SK-N-SH (cell line): ENCODE data around the gene KDM4F. TPM values are rescaled to one million over a fixed set of nuclear protein-coding genes. Genes with fewer than 3 reads are reported as not detected.

Experiments used
- CTCF ChIA-PET: fragments of 300-600, 350-600 bp; formaldehyde crosslinking; extraction: SDS; loops from one replicate; lab custom pipeline; 2021; lab: Yijun Ruan, JAX
- POLR2A ChIA-PET: fragments of 350-600 bp; sonication (Branson Sonifier 250); formaldehyde crosslinking; extraction: SDS; loops from one replicate; lab custom pipeline; 2020; ENCODE audit warnings: antibody characterized with exemption, inconsistent platforms; lab: Yijun Ruan, JAX
- DNase-seq: peaks from one replicate; pipeline ENCODE4 v3.0.0; 2012
- H2AFZ ChIP-seq: fragments of 200-600 bp; sonication (generic); 2 replicates; pipeline ENCODE4 v1.8.1; 2016; ENCODE audit warnings: antibody characterized with exemption, mild to moderate bottlenecking, low read depth
- H3F3A ChIP-seq: fragments of 200-600 bp; sonication (generic); replicated peaks from 2 replicates; pipeline ENCODE3; 2016; ENCODE audit warnings: antibody characterized with exemption, mild to moderate bottlenecking; ENCODE audit not compliant: insufficient read depth
- H3K27ac ChIP-seq, 2 experiments: fragments of 200-500 bp in 1 of 2; fragments of 200-600 bp in 1 of 2; sonication (Bioruptor generic) in 1 of 2; sonication (generic), shearing (Covaris generic) in 1 of 2; 2 replicates each; pipeline versions ENCODE4 v1.5.1 to v1.6.1; 2014 to 2016; ENCODE audit warnings: low read depth in 2 of 2, inconsistent platforms in 1 of 2, low read length in 1 of 2, mild to moderate bottlenecking in 1 of 2, mixed read lengths in 1 of 2
- H3K27me3 ChIP-seq: fragments of 200-600 bp; sonication (generic), shearing (Covaris generic); 2 replicates; pipeline ENCODE4 v1.6.1; 2016; ENCODE audit warnings: mixed run types; ENCODE audit not compliant: insufficient read depth
- H3K36me3 ChIP-seq, 2 experiments: fragments of 200-500 bp in 1 of 2; fragments of 200-600 bp in 1 of 2; sonication (Bioruptor generic) in 1 of 2; sonication (generic) in 1 of 2; replicated peaks in 1 of 2; 2 replicates each; pipeline versions ENCODE3 to v1.5.1; 2014 to 2016; ENCODE audit warnings: low read length in 1 of 2, mild to moderate bottlenecking in 1 of 2; ENCODE audit not compliant: insufficient read depth in 2 of 2, control insufficient read depth in 1 of 2
- H3K4me1 ChIP-seq, 2 experiments: fragments of 200-500 bp in 1 of 2; fragments of 200-600 bp in 1 of 2; sonication (Bioruptor generic) in 1 of 2; sonication (generic), shearing (Covaris generic) in 1 of 2; 2 replicates each; pipeline versions ENCODE4 v1.5.1 to v1.6.1; 2014 to 2016; ENCODE audit warnings: low read depth in 1 of 2, low read length in 1 of 2, mixed run types in 1 of 2; ENCODE audit not compliant: insufficient read depth in 2 of 2, control insufficient read depth in 1 of 2
- H3K4me2 ChIP-seq: fragments of 200-600 bp; sonication (generic), shearing (Covaris generic); 2 replicates; pipeline ENCODE4 v1.6.1; 2017; ENCODE audit warnings: mixed run types
- H3K4me3 ChIP-seq, 2 experiments: fragments of 200-500 bp in 1 of 2; fragments of 200-600 bp in 1 of 2; sonication (Bioruptor generic) in 1 of 2; sonication (generic), shearing (Covaris generic) in 1 of 2; 2 replicates each; pipeline versions ENCODE4 v1.5.1 to v1.8.1; 2014 to 2016; ENCODE audit warnings: low read depth in 2 of 2, inconsistent platforms in 1 of 2, low read length in 1 of 2, mild to moderate bottlenecking in 1 of 2, mixed read lengths in 1 of 2, moderate library complexity in 1 of 2
- H3K79me2 ChIP-seq: fragments of 200-600 bp; sonication (generic); 2 replicates; pipeline ENCODE4 v1.8.1; 2017; ENCODE audit warnings: mild to moderate bottlenecking; ENCODE audit not compliant: insufficient read depth
- H3K9ac ChIP-seq: fragments of 200-600 bp; sonication (generic); 2 replicates; pipeline ENCODE4 v1.6.1; 2017; ENCODE audit warnings: mixed run types
- H3K9me2 ChIP-seq: fragments of 200-600 bp; sonication (generic); 2 replicates; pipeline ENCODE4 v1.6.1; 2017; ENCODE audit warnings: mixed run types
- H3K9me3 ChIP-seq: fragments of 200-600 bp; sonication (generic); 2 replicates; pipeline ENCODE4 v1.6.1; 2017; ENCODE audit warnings: mixed run types, mild to moderate bottlenecking, moderate library complexity
- H4K20me1 ChIP-seq: fragments of 200-600 bp; sonication (generic); 2 replicates; pipeline ENCODE4 v1.6.1; 2017; ENCODE audit warnings: mild to moderate bottlenecking, mixed run types; ENCODE audit not compliant: insufficient read depth
- ELF1 ChIP-seq: IDR thresholded peaks from 2 replicates; pipeline ENCODE4 v1.4.0; 2012
- EP300 ChIP-seq, 2 experiments: IDR thresholded peaks; 2 replicates each; pipeline versions ENCODE4 v1.4.0 to v1.6.1; 2012; ENCODE audit warnings: borderline replicate concordance in 1 of 2, low read depth in 1 of 2, low read length in 1 of 2
- FOXJ3 ChIP-seq: sonication (generic); formaldehyde crosslinking; IDR thresholded peaks from 2 replicates; pipeline ENCODE4 v1.5.1; 2020; ENCODE audit warnings: mild to moderate bottlenecking, missing genetic modification reagents
- FOXM1 ChIP-seq: IDR thresholded peaks from 2 replicates; pipeline ENCODE4 v1.4.0; 2012; ENCODE audit warnings: low read depth, mild to moderate bottlenecking
- GABPA ChIP-seq: IDR thresholded peaks from 2 replicates; pipeline ENCODE4 v1.4.0; 2012; ENCODE audit warnings: low read depth, mild to moderate bottlenecking
- JUND ChIP-seq: IDR thresholded peaks from 2 replicates; pipeline ENCODE4 v1.4.0; 2012
- NFIC ChIP-seq: IDR thresholded peaks from 2 replicates; pipeline ENCODE4 v1.4.0; 2012; ENCODE audit warnings: borderline replicate concordance
- POLR2AphosphoS5 ChIP-seq: IDR thresholded peaks from 2 replicates; pipeline ENCODE4 v1.6.1; 2012; ENCODE audit warnings: low read depth, low read length
- RAD21 ChIP-seq: IDR thresholded peaks from 2 replicates; pipeline ENCODE4 v1.6.1; 2012; ENCODE audit warnings: mild to moderate bottlenecking, low read length
- RCOR1 ChIP-seq: fragments of 150-350 bp; IDR thresholded peaks from 2 replicates; pipeline ENCODE4 v1.6.1; 2017; ENCODE audit warnings: antibody characterized with exemption, low read length
- RFX5 ChIP-seq: IDR thresholded peaks from 2 replicates; pipeline ENCODE4 v1.6.1; 2012; ENCODE audit warnings: mild to moderate bottlenecking, improper control_type of control experiment, low read length
- SMC3 ChIP-seq: IDR thresholded peaks from 2 replicates; pipeline ENCODE4 v1.6.1; 2012; ENCODE audit warnings: low read depth, low read length, improper control_type of control experiment
- TAF1 ChIP-seq: IDR thresholded peaks from 2 replicates; pipeline ENCODE4 v1.6.1; 2012; ENCODE audit warnings: low read depth, mild to moderate bottlenecking, low read length, moderate library complexity, borderline replicate concordance
- TCF12 ChIP-seq: IDR thresholded peaks from 2 replicates; pipeline ENCODE4 v1.4.0; 2012
- TEAD4 ChIP-seq: IDR thresholded peaks from 2 replicates; pipeline ENCODE4 v1.4.0; 2012; ENCODE audit warnings: mild to moderate bottlenecking, borderline replicate concordance; ENCODE audit not compliant: insufficient read depth
- WGBS: methylation state at CpG from one replicate; pipeline ENCODE4 v1.1.6; 2017; ENCODE audit warnings: low lambda C conversion rate; 5-methylcytosine and 5-hydroxymethylcytosine counted together
- polyA plus RNA-seq, 3 experiments: library from polyadenylated mRNA; depleted of rRNA; stranded (reverse); fragments of >200 nt; gene quantifications; 2 replicates each; pipeline ENCODE4 v1.2.3, GENCODE V29; 2012
- TF ChIP-seq, protein P1 (sequence below): IDR thresholded peaks from 2 replicates; pipeline ENCODE4 v1.6.1; 2012; ENCODE audit warnings: mild to moderate bottlenecking, low read depth, low read length, moderate library complexity
- TF ChIP-seq, protein P2 (sequence below): fragments of 150-350 bp; IDR thresholded peaks from 2 replicates; pipeline ENCODE4 v1.6.1; 2017; ENCODE audit warnings: antibody characterized with exemption, low read length, low read depth, borderline replicate concordance
- TF ChIP-seq, protein P3 (sequence below): IDR thresholded peaks from 2 replicates; pipeline ENCODE4 v1.4.0; 2012; ENCODE audit warnings: low read depth, borderline replicate concordance
- TF ChIP-seq, protein P4 (sequence below): IDR thresholded peaks from 2 replicates; pipeline ENCODE4; 2012

KDM4F gene
- polyA plus RNA-seq, 1 of the 3 experiments (the other 2 are of a cell fraction): not detected

DNA sequence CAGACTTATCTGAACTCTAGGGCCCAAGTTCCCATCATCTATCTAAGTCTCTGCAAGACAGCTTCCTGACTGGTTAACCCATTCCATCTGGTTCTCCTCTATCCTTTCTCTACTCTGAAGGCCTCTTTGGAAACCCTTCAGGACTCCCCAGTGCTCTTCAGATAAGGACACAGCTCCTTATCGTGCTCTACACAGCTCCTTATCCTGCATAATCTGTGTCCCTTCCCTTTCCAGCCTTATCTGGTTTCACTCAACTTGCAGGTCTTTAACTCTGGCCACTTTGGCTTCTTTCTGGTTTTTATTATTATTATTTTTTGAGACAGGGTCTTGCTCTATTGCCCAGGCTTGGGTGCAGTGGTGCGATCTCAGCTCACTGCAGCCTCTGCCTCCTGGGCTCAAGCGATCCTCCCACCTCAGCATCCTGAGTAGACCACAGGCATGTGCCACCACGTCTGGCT, 51.0 kb downstream of the KDM4F start:
- Histone ChIP-seq H3K9me3 (no peaks in the 10 kb centered on the region), H3K27ac (no peak overlapping the region), H3K9ac (no peak overlapping the region), H3K4me3 (no peak overlapping the region), H4K20me1 (no peaks in the 10 kb centered on the region), H3K4me2 (no peak overlapping the region), H3K9me2 (no peaks in the 10 kb centered on the region), H3K79me2 (no peaks in the 10 kb centered on the region; the same call in 1 of the 2 replicates), H3K27me3 (no peaks in the 10 kb centered on the region), H3K4me1 (peaks cover 0 to 16% of the 10 kb centered on the region in 2 experiments; a peak in 2 of 4 replicates), H3K36me3 (no peaks in the 10 kb centered on the region), H2AFZ (no peak overlapping the region), H3F3A (peaks cover 11% of the 10 kb centered on the region)
- ChIA-PET POLR2A (no interaction called here), CTCF (interaction anchor here (4.7 kb wide), 1 partner anchor 8 kb away, joined by 24 read pairs; no protein-coding TSS in a partner anchor)
- WGBS: 89% methylated on average over 4 of the region's 4 CpGs
- no peak for DNase-seq
- TF ChIP-seq POLR2AphosphoS5: no peak
- TF ChIP-seq SMC3: no peak
- TF ChIP-seq, protein P1, sequence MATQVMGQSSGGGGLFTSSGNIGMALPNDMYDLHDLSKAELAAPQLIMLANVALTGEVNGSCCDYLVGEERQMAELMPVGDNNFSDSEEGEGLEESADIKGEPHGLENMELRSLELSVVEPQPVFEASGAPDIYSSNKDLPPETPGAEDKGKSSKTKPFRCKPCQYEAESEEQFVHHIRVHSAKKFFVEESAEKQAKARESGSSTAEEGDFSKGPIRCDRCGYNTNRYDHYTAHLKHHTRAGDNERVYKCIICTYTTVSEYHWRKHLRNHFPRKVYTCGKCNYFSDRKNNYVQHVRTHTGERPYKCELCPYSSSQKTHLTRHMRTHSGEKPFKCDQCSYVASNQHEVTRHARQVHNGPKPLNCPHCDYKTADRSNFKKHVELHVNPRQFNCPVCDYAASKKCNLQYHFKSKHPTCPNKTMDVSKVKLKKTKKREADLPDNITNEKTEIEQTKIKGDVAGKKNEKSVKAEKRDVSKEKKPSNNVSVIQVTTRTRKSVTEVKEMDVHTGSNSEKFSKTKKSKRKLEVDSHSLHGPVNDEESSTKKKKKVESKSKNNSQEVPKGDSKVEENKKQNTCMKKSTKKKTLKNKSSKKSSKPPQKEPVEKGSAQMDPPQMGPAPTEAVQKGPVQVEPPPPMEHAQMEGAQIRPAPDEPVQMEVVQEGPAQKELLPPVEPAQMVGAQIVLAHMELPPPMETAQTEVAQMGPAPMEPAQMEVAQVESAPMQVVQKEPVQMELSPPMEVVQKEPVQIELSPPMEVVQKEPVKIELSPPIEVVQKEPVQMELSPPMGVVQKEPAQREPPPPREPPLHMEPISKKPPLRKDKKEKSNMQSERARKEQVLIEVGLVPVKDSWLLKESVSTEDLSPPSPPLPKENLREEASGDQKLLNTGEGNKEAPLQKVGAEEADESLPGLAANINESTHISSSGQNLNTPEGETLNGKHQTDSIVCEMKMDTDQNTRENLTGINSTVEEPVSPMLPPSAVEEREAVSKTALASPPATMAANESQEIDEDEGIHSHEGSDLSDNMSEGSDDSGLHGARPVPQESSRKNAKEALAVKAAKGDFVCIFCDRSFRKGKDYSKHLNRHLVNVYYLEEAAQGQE: no peak
- no peak for TF ChIP-seq RCOR1
- TF ChIP-seq NFIC: no peak
- TF ChIP-seq RFX5: no peak
- no peak for TF ChIP-seq RAD21
- no peak for TF ChIP-seq TEAD4
- TF ChIP-seq TCF12: no peak
- TF ChIP-seq, protein P2, sequence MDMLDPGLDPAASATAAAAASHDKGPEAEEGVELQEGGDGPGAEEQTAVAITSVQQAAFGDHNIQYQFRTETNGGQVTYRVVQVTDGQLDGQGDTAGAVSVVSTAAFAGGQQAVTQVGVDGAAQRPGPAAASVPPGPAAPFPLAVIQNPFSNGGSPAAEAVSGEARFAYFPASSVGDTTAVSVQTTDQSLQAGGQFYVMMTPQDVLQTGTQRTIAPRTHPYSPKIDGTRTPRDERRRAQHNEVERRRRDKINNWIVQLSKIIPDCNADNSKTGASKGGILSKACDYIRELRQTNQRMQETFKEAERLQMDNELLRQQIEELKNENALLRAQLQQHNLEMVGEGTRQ: no peak
- no peak for TF ChIP-seq FOXJ3
- no peak for TF ChIP-seq FOXM1
- TF ChIP-seq, protein P3, sequence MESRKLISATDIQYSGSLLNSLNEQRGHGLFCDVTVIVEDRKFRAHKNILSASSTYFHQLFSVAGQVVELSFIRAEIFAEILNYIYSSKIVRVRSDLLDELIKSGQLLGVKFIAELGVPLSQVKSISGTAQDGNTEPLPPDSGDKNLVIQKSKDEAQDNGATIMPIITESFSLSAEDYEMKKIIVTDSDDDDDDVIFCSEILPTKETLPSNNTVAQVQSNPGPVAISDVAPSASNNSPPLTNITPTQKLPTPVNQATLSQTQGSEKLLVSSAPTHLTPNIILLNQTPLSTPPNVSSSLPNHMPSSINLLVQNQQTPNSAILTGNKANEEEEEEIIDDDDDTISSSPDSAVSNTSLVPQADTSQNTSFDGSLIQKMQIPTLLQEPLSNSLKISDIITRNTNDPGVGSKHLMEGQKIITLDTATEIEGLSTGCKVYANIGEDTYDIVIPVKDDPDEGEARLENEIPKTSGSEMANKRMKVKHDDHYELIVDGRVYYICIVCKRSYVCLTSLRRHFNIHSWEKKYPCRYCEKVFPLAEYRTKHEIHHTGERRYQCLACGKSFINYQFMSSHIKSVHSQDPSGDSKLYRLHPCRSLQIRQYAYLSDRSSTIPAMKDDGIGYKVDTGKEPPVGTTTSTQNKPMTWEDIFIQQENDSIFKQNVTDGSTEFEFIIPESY: no peak
- TF ChIP-seq GABPA: no peak
- no peak for TF ChIP-seq TAF1
- no peak for TF ChIP-seq ELF1
- no peak for TF ChIP-seq JUND
- TF ChIP-seq, protein P4, sequence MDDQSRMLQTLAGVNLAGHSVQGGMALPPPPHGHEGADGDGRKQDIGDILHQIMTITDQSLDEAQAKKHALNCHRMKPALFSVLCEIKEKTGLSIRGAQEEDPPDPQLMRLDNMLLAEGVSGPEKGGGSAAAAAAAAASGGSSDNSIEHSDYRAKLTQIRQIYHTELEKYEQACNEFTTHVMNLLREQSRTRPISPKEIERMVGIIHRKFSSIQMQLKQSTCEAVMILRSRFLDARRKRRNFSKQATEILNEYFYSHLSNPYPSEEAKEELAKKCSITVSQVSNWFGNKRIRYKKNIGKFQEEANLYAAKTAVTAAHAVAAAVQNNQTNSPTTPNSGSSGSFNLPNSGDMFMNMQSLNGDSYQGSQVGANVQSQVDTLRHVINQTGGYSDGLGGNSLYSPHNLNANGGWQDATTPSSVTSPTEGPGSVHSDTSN: no peak
- TF ChIP-seq EP300 (IDR thresholded peaks at IDR 0.05; ENCODE audit: borderline replicate concordance in 1 of 2, low read depth in 1 of 2, low read length in 1 of 2): no peak

Other genes starting within 250 kb of the KDM4F start
- gene CWC15, start 75.9 kb upstream of the KDM4F start, polyA plus RNA-seq (2012; rRNA removed): 27.0 and 33.5 TPM in 2 replicates
- gene KDM4D, start 75.7 kb upstream of the KDM4F start, polyA plus RNA-seq (2012; rRNA removed): 1.1 and 1.2 TPM in 2 replicates
- gene KDM4E, start 24.2 kb upstream of the KDM4F start, polyA plus RNA-seq (2012; rRNA removed): 0.02 TPM in 1 of 2 replicates, not detected in the other
- gene SRSF8, start 17.5 kb downstream of the KDM4F start, polyA plus RNA-seq (2012; rRNA removed): 25.4 and 27.3 TPM in 2 replicates
- 15.0 and 18.4 TPM in 2 replicates for gene ENDOD1, start 40.4 kb downstream of the KDM4F start, polyA plus RNA-seq (2012; rRNA removed)
- 1.7 and 2.2 TPM in 2 replicates for gene SESN3, start 181.8 kb downstream of the KDM4F start, polyA plus RNA-seq (2012; rRNA removed)